Lower lobe of right lung (tissue), 2 donors: ENCODE measurements around the gene PXN. TPM values are rescaled to one million over a fixed set of nuclear protein-coding genes. Genes with fewer than 3 reads are reported as not detected.
"Not testable (repeated sequence)": the region's sequence is repeated elsewhere in the genome, so short reads cannot be mapped to it uniquely, and the experiment has no call there.

ENCODE experiments used
- ATAC-seq, 2 donors: fragments of 200-7000 bp; cut with Tn5 transposase; one replicate each; pipeline ENCODE4 v1.9.1; 2020 to 2022; ENCODE audit warnings: mild to moderate bottlenecking in 2 of 2, moderate library complexity in 2 of 2
- DNase-seq: peaks from one replicate; pipeline ENCODE4 v3.0.0-alpha.2; 2020
- H3K27ac ChIP-seq: fragments of 200-600 bp; one replicate; pipeline ENCODE4 v1.8.0; 2022
- H3K27me3 ChIP-seq: fragments of 200-600 bp; one replicate; pipeline ENCODE4 v1.8.0; 2022; ENCODE audit warnings: low read depth
- H3K36me3 ChIP-seq: fragments of 200-600 bp; one replicate; pipeline ENCODE4 v1.8.0; 2022; ENCODE audit warnings: mild to moderate bottlenecking
- H3K4me1 ChIP-seq: fragments of 200-600 bp; one replicate; pipeline ENCODE4 v1.8.0; 2022
- H3K4me3 ChIP-seq: fragments of 200-600 bp; one replicate; pipeline ENCODE4 v1.8.0; 2022; ENCODE audit warnings: mild to moderate bottlenecking
- H3K9me3 ChIP-seq: fragments of 200-600 bp; one replicate; pipeline ENCODE4 v1.8.0; 2022
- intact Hi-C: fragments of 100-400 bp; cut with DNase I; formaldehyde crosslinking; loops from one replicate; pipeline ENCODE4 v1.11.0; 2022
- total RNA-seq: library from RNA; stranded (reverse); fragmentation: NEBNext Ultra II Directional; extraction: Animal tissue kit (Norgen Biotek cat#: 25700); gene quantifications from one replicate; pipeline ENCODE4 v1.2.1, GENCODE V29; 2021
- TF ChIP-seq, protein P1 (sequence below): fragments of 200-600 bp; IDR thresholded peaks from one replicate; pipeline ENCODE4 v1.8.0; 2022; ENCODE audit warnings: antibody characterized with exemption, mild to moderate bottlenecking
- donor health status: DM: no; HTN: yes; CAD: no; lungs with severe emphysema.

PXN gene
- total RNA-seq, 1 donor from 2014 or later: 105 TPM

DNA sequence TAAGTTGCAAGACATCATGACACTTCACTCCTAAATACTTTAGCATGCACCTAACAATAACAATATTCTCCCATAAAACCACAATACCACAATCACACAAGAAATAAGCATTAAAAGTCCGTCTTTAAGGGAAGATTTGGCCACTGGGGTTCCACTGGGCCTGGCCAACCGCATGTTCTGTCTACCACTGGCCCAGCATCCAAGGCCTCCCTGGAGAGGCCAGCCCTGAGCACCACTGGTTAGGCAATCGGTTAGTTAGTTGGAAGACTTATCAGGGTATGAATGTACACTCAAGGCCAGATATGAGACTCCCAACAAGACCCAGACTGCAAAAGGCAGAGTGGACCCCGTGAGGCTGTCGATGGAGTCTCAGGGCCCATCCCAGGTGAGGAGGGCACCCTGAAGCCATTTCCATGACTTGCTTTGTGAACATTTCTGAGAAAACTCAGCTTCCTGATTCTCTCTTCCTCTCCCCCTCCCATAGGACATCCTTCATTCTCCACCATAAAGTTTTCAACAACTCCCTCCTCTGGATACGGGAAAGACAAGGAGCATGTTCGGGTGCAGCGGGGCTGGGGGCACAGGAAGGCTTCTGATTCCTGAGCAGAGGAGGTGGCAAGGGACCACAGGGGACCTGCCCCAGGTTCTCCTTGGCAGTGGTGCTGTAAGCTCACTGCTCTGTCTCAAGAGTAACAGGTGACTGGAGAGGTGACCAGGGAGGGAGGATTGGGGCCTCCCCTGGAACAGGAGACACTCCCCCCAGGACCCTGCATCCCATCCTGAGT, 5.9 kb downstream of the PXN start:
- Histone ChIP-seq H3K27me3 (no peaks in the 10 kb centered on the region), H3K4me1 (peaks cover 99% of the 10 kb centered on the region), H3K27ac (peak overlapping the region; percentile 91), H3K36me3 (peaks cover 13% of the 10 kb centered on the region), H3K9me3 (no peaks in the 10 kb centered on the region), H3K4me3 (no peak overlapping the region)
- intact Hi-C loops: no loop called here
- TF ChIP-seq, protein P1, sequence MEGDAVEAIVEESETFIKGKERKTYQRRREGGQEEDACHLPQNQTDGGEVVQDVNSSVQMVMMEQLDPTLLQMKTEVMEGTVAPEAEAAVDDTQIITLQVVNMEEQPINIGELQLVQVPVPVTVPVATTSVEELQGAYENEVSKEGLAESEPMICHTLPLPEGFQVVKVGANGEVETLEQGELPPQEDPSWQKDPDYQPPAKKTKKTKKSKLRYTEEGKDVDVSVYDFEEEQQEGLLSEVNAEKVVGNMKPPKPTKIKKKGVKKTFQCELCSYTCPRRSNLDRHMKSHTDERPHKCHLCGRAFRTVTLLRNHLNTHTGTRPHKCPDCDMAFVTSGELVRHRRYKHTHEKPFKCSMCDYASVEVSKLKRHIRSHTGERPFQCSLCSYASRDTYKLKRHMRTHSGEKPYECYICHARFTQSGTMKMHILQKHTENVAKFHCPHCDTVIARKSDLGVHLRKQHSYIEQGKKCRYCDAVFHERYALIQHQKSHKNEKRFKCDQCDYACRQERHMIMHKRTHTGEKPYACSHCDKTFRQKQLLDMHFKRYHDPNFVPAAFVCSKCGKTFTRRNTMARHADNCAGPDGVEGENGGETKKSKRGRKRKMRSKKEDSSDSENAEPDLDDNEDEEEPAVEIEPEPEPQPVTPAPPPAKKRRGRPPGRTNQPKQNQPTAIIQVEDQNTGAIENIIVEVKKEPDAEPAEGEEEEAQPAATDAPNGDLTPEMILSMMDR: no peak
- ATAC-seq (no peak), DNase-seq (no peak)

DNA sequence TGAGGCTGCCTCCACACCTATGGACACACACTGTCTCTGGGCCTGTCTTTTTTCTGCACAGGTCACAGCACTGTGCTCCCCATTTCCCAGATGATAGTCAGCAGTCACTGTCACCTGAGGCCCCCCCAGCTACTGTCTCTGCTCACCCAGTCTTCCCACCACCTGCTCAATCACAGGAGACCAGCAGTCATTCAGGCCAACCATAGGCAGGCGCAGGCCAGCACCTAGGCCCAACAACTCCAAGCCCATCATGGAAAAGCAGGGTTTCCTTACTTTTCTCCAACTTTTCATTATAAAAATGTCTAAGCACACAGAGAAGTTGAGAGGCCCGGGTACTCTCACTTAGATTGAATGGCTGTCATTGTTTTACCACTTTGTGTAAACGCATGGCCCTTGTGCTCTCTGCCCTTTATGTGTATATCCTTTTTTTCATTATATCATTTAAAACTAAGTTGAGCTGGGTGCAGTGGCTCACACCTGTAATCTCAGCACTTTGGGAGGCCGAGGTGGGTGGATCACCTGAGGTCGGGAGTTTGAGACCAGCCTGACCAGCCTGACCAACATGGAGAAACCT, 7.1 kb downstream of the PXN start:
- H3K9me3 ChIP-seq: no peaks in the 10 kb centered on the region
- H3K27ac ChIP-seq: no peak overlapping the region
- H3K36me3 ChIP-seq: peaks cover 13% of the 10 kb centered on the region
- H3K4me1 ChIP-seq: peaks cover 99% of the 10 kb centered on the region
- TF ChIP-seq, protein P1: no peak
- H3K4me3 ChIP-seq: no peak overlapping the region
- ATAC-seq (no peak), DNase-seq (no peak)
- intact Hi-C loops: no loop called here
- H3K27me3 ChIP-seq: no peaks in the 10 kb centered on the region

DNA sequence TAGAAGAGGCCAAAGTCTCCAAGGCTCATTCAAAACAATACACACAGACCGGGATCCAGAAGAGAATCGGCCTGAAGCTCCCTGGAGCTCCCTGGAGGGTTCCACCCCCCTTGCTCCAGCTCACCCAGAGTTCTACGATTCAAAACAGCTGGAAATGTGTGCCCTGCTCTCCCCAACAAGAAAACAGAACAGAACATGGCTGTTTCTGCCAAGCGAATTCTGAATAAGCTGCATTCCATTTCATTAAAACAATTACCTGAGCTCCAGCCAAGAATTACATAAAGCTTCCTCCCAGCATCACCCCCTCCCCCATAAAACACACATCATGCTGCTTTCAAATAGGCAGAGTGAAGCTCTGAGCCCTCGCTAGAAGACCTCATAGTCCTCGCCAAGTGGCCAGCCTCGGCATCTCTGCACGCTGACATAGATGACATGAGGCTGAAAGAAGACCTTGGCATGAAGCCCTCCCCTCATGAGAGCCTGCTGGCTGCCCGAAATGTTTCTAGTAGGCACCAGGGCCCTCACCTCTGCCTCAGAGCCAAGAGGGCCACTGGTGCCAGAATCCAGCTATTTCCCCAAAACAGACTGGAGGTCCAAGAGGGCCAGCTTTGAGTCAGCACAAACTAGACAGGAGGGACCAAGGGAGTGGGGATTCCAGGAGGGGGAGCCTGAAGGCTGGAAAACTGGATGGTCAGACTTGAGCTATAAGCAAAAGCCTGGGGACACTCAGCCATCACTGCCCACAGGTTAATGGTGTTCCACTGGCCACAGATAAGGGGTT, 8.3 kb downstream of the PXN start:
- ATAC-seq (peak; percentile 77 to 80), DNase-seq (no peak)

DNA sequence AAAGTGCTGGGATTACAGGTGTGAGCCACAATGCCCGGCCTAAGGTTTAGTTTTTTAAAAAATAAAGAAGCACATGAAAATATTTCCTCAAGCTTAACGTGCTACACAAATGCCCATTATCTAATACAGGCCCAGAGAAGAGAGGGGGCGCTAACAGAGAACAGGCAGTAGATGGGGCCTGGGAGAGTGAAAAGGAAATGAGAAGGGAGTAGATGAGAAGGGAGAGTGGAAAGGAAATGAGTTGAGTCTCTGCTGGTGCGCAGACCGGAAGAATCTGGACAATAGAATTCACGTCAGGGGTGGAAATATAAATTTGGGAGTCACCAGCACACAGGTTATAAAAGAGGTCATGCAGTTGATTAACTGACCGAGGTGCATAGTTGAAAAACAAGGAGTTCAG, 10.7 kb downstream of the PXN start:
- intact Hi-C loops: no loop called here
- TF ChIP-seq, protein P1: no peak
- Histone ChIP-seq H3K27ac (peak overlapping the region; percentile 82), H3K4me1 (peaks cover 99% of the 10 kb centered on the region), H3K4me3 (no peak overlapping the region), H3K27me3 (no peaks in the 10 kb centered on the region), H3K36me3 (peaks cover 8% of the 10 kb centered on the region), H3K9me3 (no peaks in the 10 kb centered on the region)
- ATAC-seq (no peak), DNase-seq (no peak)

More for the DNA sequence above, 8.3 kb downstream of the PXN start:
- Histone ChIP-seq H3K27me3 (no peaks in the 10 kb centered on the region), H3K27ac (peak overlapping the region; percentile 82), H3K9me3 (no peaks in the 10 kb centered on the region), H3K4me1 (peaks cover 99% of the 10 kb centered on the region), H3K36me3 (peaks cover 13% of the 10 kb centered on the region), H3K4me3 (no peak overlapping the region)
- intact Hi-C loops: no loop called here
- TF ChIP-seq, protein P1: no peak

DNA sequence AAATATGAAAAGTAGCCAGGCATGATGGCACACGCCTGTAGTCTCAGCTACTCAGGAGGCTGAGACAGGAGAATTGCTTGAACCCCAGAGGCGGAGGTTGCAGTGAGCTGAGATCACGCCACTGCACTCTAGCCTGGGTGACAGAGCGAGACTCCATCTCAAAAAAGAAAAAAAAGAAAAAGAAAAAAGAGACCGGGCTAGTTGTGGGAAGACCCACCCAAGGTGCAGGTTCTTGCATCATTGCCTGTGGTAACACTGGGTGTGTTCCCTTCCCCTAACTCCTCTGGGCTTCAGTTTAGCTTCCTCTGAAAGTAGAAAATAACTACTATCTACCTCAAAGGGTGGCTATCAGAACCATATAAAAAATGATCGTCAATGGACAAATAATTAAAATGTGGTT, 12.2 kb downstream of the PXN start:
- peak in 1 of 2 donors; percentile 18 for ATAC-seq
- intact Hi-C loops: not testable (repeated sequence)

More for the DNA sequence above, 12.2 kb downstream of the PXN start:
- not testable (repeated sequence) for H3K27me3 ChIP-seq, H3K9me3 ChIP-seq, H3K36me3 ChIP-seq, DNase-seq, H3K4me3 ChIP-seq
- peak overlapping the region; percentile 76 for H3K27ac ChIP-seq
- H3K4me1 ChIP-seq: peaks cover 97% of the 10 kb centered on the region
